A549 (cell line): ENCODE data around the gene SUN1. TPM values are rescaled to one million over a fixed set of nuclear protein-coding genes. Genes with fewer than 3 reads are reported as not detected.
A peak's percentile ranks its signal among the peaks of the same experiment; 100 is the strongest.

Experiments used
- ATAC-seq, 2 experiments: fragments of 200-7000 bp in 1 of 2; fragments of >200 bp in 1 of 2; cut with Nextera tagmentation in 1 of 2; cut with Tn5 transposase in 1 of 2; 3 replicates each; pipeline versions ENCODE4 v1.8.0 to v1.9.1; 2018 to 2020; ENCODE audit warnings: mild to moderate bottlenecking in 1 of 2, moderate library complexity in 1 of 2
- CTCF ChIA-PET: fragments of 300-600 bp; sonication (Branson Sonifier 250); formaldehyde crosslinking; extraction: SDS; loops from one replicate; lab custom pipeline; 2021; ENCODE audit warnings: antibody characterized with exemption, inconsistent platforms; lab: Yijun Ruan, JAX
- POLR2A ChIA-PET: fragments of 350-600 bp; formaldehyde crosslinking; extraction: SDS; loops from one replicate; lab custom pipeline; 2021; ENCODE audit warnings: antibody characterized with exemption, inconsistent platforms; lab: Yijun Ruan, JAX
- DNase-seq, 2 experiments: peaks; one replicate each; pipeline versions ENCODE4 v3.0.0 to v3.0.0-alpha.2; 2011 to 2016; ENCODE audit warnings: low read depth in 1 of 2, low spot score in 1 of 2
- FAIRE-seq: peaks from 2 replicates; lab custom pipeline; 2011; peaks lifted over from hg19 to GRCh38; lab: Jason Lieb, UNC
- H3K27ac ChIP-seq, 2 experiments: fragments of >200 bp; sonication (Bioruptor Twin); formaldehyde crosslinking; 3 replicates each; pipeline ENCODE4 v1.5.1; 2016 to 2017
- H3K4me1 ChIP-seq: fragments of >200 bp; sonication (Bioruptor Twin); formaldehyde crosslinking; 3 replicates; pipeline ENCODE4 v1.6.1; 2016
- H3K4me2 ChIP-seq: fragments of >200 bp; sonication (Bioruptor Twin); formaldehyde crosslinking; 3 replicates; pipeline ENCODE4 v1.6.1; 2016
- H3K4me3 ChIP-seq: fragments of >200 bp; sonication (Bioruptor Twin); formaldehyde crosslinking; 3 replicates; pipeline ENCODE4 v1.5.1; 2016
- H3K9me3 ChIP-seq: fragments of >200 bp; sonication (Bioruptor Twin); formaldehyde crosslinking; 3 replicates; pipeline ENCODE4 v1.6.1; 2016
- BCL3 ChIP-seq: fragments of >200 bp; sonication (Bioruptor Twin); formaldehyde crosslinking; IDR thresholded peaks from 3 replicates; pipeline ENCODE4 v1.6.1; 2016
- BHLHE40 ChIP-seq: IDR thresholded peaks from 2 replicates; pipeline ENCODE4 v1.6.1; 2012; ENCODE audit warnings: low read depth, low read length, inconsistent platforms
- EHF ChIP-seq: fragments of 250-450 bp; sonication (Bioruptor Pico); IDR thresholded peaks from 2 replicates; pipeline ENCODE4 v1.5.0; 2020; ENCODE audit warnings: mild to moderate bottlenecking
- ELK1 ChIP-seq: fragments of 150-350 bp; IDR thresholded peaks from 2 replicates; pipeline ENCODE4 v1.6.1; 2014; ENCODE audit warnings: low read depth, mild to moderate bottlenecking, low read length
- HOXA7 ChIP-seq: fragments of 250-450 bp; sonication (Bioruptor Pico); IDR thresholded peaks from 2 replicates; pipeline ENCODE4 v1.5.0; 2020; ENCODE audit warnings: mild to moderate bottlenecking, moderate library complexity
- JUN ChIP-seq, 2 experiments: fragments of >200 bp; sonication (Bioruptor Twin); formaldehyde crosslinking; IDR thresholded peaks; 2 replicates in 1 of 2; 3 replicates in 1 of 2; pipeline ENCODE4 v1.6.1; 2016 to 2017
- JUNB ChIP-seq: fragments of >200 bp; sonication (Bioruptor Twin); formaldehyde crosslinking; IDR thresholded peaks from 2 replicates; pipeline ENCODE4 v1.6.1; 2016
- MAX ChIP-seq: IDR thresholded peaks from 2 replicates; pipeline ENCODE4 v1.6.1; 2012
- MAZ ChIP-seq: fragments of 150-350 bp; IDR thresholded peaks from 2 replicates; pipeline ENCODE4 v1.6.1; 2014; ENCODE audit warnings: antibody characterized with exemption, low read depth, low read length, borderline replicate concordance
- NPAS2 ChIP-seq: fragments of 250-450 bp; sonication (Bioruptor Pico); IDR thresholded peaks from 2 replicates; pipeline ENCODE4 v1.8.0; 2022; ENCODE audit warnings: mild to moderate bottlenecking, moderate library complexity, borderline replicate concordance
- PBX3 ChIP-seq: IDR thresholded peaks from 2 replicates; pipeline ENCODE4 v1.6.1; 2012
- POLR2A ChIP-seq: IDR thresholded peaks from 2 replicates; pipeline ENCODE4 v1.6.1; 2012; ENCODE audit warnings: mild to moderate bottlenecking, low read length
- RARB ChIP-seq: fragments of 250-450 bp; sonication (Bioruptor Pico); IDR thresholded peaks from 2 replicates; pipeline ENCODE4 v1.8.0; 2021; ENCODE audit warnings: mild to moderate bottlenecking, moderate library complexity
- TFCP2L1 ChIP-seq: fragments of 250-450 bp; sonication (Bioruptor Pico); IDR thresholded peaks from 2 replicates; pipeline ENCODE4 v1.5.0; 2021; ENCODE audit warnings: mild to moderate bottlenecking
- ZC3H11A ChIP-seq: fragments of 450-650 bp; IDR thresholded peaks from 2 replicates; pipeline ENCODE4 v1.6.1; 2014; ENCODE audit warnings: antibody characterized with exemption, mild to moderate bottlenecking
- WGBS: methylation state at CpG from one replicate; pipeline ENCODE4 v1.1.6; 2017; ENCODE audit errors: missing lambda C conversion rate; 5-methylcytosine and 5-hydroxymethylcytosine counted together
- polyA plus RNA-seq, 4 experiments: library from polyadenylated mRNA; depleted of rRNA in 3 of 4; stranded (reverse); fragments of >200 nt; fragmentation: RNase III in 1 of 4; extraction: RNeasy Plus Mini Kit Qiagen cat#74134 plus additional on column Dnase treatment in 1 of 4; gene quantifications; 2 replicates in 3 of 4; 3 replicates in 1 of 4; pipeline ENCODE4 v1.2.3, GENCODE V29; 2011 to 2017
- TF ChIP-seq, protein P1 (sequence below): fragments of 250-450 bp; sonication (Bioruptor Pico); IDR thresholded peaks from 2 replicates; pipeline ENCODE4 v1.5.0; 2020; ENCODE audit warnings: low read depth, mild to moderate bottlenecking, moderate library complexity
- TF ChIP-seq, protein P2 (sequence below): fragments of >200 bp; sonication (Bioruptor Twin); formaldehyde crosslinking; IDR thresholded peaks from 3 replicates; pipeline ENCODE4 v1.5.1; 2016

Gene SUN1
- polyA plus RNA-seq, 2 of the 4 experiments (the other 2 are of a cell fraction), result 60.7 to 130 TPM

- TF ChIP-seq MAX, result no peak
- TF ChIP-seq, protein P1, sequence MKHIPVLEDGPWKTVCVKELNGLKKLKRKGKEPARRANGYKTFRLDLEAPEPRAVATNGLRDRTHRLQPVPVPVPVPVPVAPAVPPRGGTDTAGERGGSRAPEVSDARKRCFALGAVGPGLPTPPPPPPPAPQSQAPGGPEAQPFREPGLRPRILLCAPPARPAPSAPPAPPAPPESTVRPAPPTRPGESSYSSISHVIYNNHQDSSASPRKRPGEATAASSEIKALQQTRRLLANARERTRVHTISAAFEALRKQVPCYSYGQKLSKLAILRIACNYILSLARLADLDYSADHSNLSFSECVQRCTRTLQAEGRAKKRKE (CRISPR knock-in tag), result no peak
- no peak for TF ChIP-seq JUN (IDR thresholded peaks at IDR 0.05)
- no peak for TF ChIP-seq ELK1
- no peak for TF ChIP-seq BHLHE40
- TF ChIP-seq ZC3H11A, result no peak
- no peak for TF ChIP-seq EHF (CRISPR knock-in tag)
- TF ChIP-seq PBX3, result no peak
- no peak for TF ChIP-seq MAZ
- TF ChIP-seq, protein P2, sequence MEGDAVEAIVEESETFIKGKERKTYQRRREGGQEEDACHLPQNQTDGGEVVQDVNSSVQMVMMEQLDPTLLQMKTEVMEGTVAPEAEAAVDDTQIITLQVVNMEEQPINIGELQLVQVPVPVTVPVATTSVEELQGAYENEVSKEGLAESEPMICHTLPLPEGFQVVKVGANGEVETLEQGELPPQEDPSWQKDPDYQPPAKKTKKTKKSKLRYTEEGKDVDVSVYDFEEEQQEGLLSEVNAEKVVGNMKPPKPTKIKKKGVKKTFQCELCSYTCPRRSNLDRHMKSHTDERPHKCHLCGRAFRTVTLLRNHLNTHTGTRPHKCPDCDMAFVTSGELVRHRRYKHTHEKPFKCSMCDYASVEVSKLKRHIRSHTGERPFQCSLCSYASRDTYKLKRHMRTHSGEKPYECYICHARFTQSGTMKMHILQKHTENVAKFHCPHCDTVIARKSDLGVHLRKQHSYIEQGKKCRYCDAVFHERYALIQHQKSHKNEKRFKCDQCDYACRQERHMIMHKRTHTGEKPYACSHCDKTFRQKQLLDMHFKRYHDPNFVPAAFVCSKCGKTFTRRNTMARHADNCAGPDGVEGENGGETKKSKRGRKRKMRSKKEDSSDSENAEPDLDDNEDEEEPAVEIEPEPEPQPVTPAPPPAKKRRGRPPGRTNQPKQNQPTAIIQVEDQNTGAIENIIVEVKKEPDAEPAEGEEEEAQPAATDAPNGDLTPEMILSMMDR, result no peak
- TF ChIP-seq BCL3, result no peak
- FAIRE-seq, result no peak
- Histone ChIP-seq H3K27ac (no peak overlapping the region), H3K4me1 (peaks cover 19% of the 10 kb centered on the region), H3K4me2 (no peak overlapping the region), H3K4me3 (no peak overlapping the region), H3K9me3 (no peaks in the 10 kb centered on the region)
- POLR2A ChIA-PET, result interaction anchor here (1.1 kb wide), 1 partner anchor 36 kb away, joined by 4 read pairs; no protein-coding TSS in a partner anchor
- ATAC-seq, result no peak
- CTCF ChIA-PET, result interaction anchor here (0.9 to 6.7 kb wide), 13 partner anchors 8 to 515 kb away, joined by 3 to 39 read pairs (median 4); no protein-coding TSS in a partner anchor
- DNase-seq, result no peak
- 96% methylated on average over 19 of the region's 19 CpGs for whole genome bisulfite sequencing
Measured at GRCh38 chr7:837001-837400, 4.7 kb downstream of the SUN1 start.

- H3K4me1 ChIP-seq, result peaks cover 7% of the 10 kb centered on the region
- H3K9me3 ChIP-seq, result no peaks in the 10 kb centered on the region
- no peak overlapping the region for H3K4me3 ChIP-seq
- H3K4me2 ChIP-seq, result no peak overlapping the region
- DNase-seq, result no peak
- TF ChIP-seq NPAS2 (no peak), BHLHE40 (no peak), JUNB (no peak), RARB (no peak), HOXA7 (no peak), TFCP2L1 (no peak), PBX3 (no peak), POLR2A (0 out of 2 replicates have a peak, but pooled peaks have one; percentile 6)
- FAIRE-seq, result no peak
- WGBS, result 89% methylated on average over 24 of the region's 24 CpGs
- CTCF ChIA-PET, result interaction anchor here (0.9 to 6.7 kb wide), 8 partner anchors 8 to 558 kb away, joined by 3 to 39 read pairs (median 4); no protein-coding TSS in a partner anchor
- POLR2A ChIA-PET, result no interaction called here
- no peak overlapping the region for H3K27ac ChIP-seq
- ATAC-seq, result no peak
Measured at GRCh38 chr7:840001-840600, 7.8 kb downstream of the SUN1 start.
